Activated naive CD4-positive, alpha-beta T cell treated with anti-CD3 and anti-CD28 coated beads for 36 hours (primary cell): Measurements from ENCODE around the gene UTP11. TPM values are rescaled to one million over a fixed set of nuclear protein-coding genes. Genes with fewer than 3 reads are reported as not detected.
A peak's percentile ranks its signal among the peaks of the same experiment; 100 is the strongest.
"Not testable (repeated sequence)": the region's sequence is repeated elsewhere in the genome, so short reads cannot be mapped to it uniquely, and the experiment has no call there.

Source experiments
- CTCF ChIA-PET: fragments of 350-600 bp; sonication (Branson Sonifier 250); formaldehyde crosslinking; loops from one replicate; lab custom pipeline; 2021; ENCODE audit warnings: antibody characterized with exemption; lab: Charles Lee
- DNase-seq: peaks from one replicate; pipeline ENCODE4 v3.0.0-alpha.2; 2020
- H3K27ac Mint-ChIP-seq: one replicate; pipeline ENCODE4 v1.8.0; 2021; ENCODE audit warnings: mild to moderate bottlenecking, mixed read lengths
- H3K27me3 Mint-ChIP-seq: one replicate; pipeline ENCODE4 v1.8.0; 2021; ENCODE audit warnings: low read depth, mixed read lengths
- H3K36me3 Mint-ChIP-seq: one replicate; pipeline ENCODE4 v1.8.0; 2021; ENCODE audit warnings: low read depth, mixed read lengths
- H3K4me1 Mint-ChIP-seq: one replicate; pipeline ENCODE4 v1.8.0; 2021; ENCODE audit warnings: low read depth, mixed read lengths
- H3K4me3 Mint-ChIP-seq: one replicate; pipeline ENCODE4 v1.8.0; 2021; ENCODE audit warnings: mild to moderate bottlenecking, moderate library complexity, mixed read lengths
- H3K9me3 Mint-ChIP-seq: one replicate; pipeline ENCODE4 v1.8.0; 2021; ENCODE audit warnings: mixed read lengths
- intact Hi-C: fragments of 100-400 bp; cut with micrococcal nuclease; formaldehyde crosslinking; loops from one replicate; pipeline ENCODE4 v1.15.1; 2023
- total RNA-seq, 2 experiments: library from RNA; stranded (reverse); gene quantifications; one replicate each; pipeline ENCODE4 v1.2.3, GENCODE V29; 2021

Gene UTP11, protein sequence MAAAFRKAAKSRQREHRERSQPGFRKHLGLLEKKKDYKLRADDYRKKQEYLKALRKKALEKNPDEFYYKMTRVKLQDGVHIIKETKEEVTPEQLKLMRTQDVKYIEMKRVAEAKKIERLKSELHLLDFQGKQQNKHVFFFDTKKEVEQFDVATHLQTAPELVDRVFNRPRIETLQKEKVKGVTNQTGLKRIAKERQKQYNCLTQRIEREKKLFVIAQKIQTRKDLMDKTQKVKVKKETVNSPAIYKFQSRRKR
- 10 to 100 TPM; 49.7 to 49.8 TPM for total RNA-seq

DNA sequence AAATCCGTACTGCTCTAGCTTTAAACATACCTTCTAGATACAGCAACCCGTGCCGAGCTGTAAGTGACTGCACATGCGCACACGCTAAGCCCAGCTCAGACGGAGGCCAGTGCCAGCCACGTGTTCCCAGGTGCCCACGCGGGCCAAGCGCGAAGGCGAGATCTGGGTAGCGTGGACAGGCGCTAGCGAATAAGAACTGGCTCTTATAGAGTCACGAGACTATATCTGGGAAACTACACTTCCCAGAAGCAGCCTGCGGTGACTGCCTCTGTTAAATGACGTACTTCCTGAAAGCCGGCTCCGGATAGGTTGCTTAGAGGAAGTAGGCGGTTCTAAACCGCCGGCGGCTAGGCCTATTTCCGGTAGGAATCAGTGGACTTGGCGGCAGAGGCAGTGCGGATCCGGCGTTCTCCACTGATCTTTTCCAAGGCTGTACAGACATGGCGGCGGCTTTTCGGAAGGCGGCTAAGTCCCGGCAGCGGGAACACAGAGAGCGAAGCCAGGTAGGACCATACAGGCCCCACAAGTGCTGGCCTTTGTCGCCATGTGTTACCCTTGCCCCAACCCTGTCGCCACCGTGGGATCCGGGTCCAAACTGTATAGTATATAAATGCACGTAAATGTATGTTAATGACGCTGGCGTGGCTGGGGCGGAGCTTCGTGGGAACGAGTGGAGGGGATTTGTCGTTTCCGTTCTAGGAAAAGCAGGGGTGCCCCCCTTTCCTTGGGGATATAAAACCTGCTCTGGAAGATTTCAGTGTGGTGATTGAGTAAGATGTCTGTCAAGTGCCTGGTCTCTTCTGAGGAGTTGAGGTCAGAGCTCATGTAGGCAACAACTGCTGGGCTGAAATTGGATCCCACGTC is at the start of gene UTP11:
UTP11 (plus strand) TSS at position 372 of the 864 bp plus-strand sequence; CDS start at position 441, 69 bp downstream.
- CTCF ChIA-PET: interaction anchor here (1.1 to 7.1 kb wide), 4 partner anchors 9 to 22 kb away, joined by 3 to 57 read pairs (median 10); partner anchors contain the start of gene SF3A3
- peak within 1 kb of the TSS; percentile 98 for H3K4me3 Mint-ChIP-seq
- intact Hi-C loops: loop anchor here (1.0 to 2.0 kb wide), 3 partner anchors 82 to 538 kb away; partner anchors contain the start of genes CDCA8 and ZC3H12A
- H3K36me3 Mint-ChIP-seq: peaks cover 20% of the 10 kb centered on the region
- peak; percentile 96 for DNase-seq
- H3K27ac Mint-ChIP-seq: peak within 1 kb of the TSS; percentile 95
- H3K27me3 Mint-ChIP-seq: no peaks in the 10 kb centered on the region
- peaks cover 55% of the 10 kb centered on the region for H3K4me1 Mint-ChIP-seq
- no peaks in the 10 kb centered on the region for H3K9me3 Mint-ChIP-seq

DNA sequence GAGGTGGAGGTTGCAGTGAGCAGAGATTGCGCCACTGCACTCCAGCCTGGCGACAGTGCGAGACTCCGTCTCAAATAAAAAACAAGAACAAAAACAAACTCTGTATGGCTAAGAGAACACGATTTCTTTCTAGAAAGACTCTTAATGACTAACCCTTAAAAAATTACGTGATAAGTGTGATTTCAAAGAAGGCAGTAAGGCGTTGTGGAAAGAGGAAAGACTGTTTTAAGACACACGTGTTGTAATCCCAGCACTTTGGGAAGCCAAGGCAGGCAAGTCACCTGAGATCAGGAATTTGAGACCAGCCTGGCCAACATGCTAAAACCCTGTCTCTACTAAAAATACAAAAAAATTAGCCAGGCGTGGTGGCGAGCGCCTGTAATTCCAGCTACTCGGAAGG is 48.4 kb upstream of the UTP11 start:
- DNase-seq, H3K4me1 Mint-ChIP-seq, H3K27me3 Mint-ChIP-seq, intact Hi-C loops, CTCF ChIA-PET, H3K27ac Mint-ChIP-seq, H3K9me3 Mint-ChIP-seq, H3K4me3 Mint-ChIP-seq: not testable (repeated sequence)
- peaks cover 43% of the 10 kb centered on the region for H3K36me3 Mint-ChIP-seq

DNA sequence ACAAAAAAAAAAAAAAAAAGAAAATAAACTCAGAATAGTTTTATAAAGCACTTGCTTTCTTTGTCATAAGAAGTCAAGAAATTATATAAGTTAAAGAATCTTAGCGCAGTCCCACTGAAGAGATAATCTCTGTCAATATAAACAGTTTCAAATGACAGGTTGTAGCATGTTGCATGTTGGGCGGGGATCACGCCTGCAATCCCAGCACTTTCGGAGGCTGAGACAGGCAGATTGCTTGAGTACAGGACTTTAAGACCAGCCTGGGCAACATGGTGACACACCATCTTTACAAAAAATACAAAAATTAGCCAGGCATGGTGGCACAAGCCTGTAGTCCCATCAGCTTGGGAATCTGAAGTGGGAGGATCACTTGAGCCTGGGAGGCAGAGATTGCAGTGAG is 47.2 kb upstream of the UTP11 start:
- no peak overlapping the region for H3K4me3 Mint-ChIP-seq
- intact Hi-C loops: no loop called here
- CTCF ChIA-PET: no interaction called here
- peaks cover 42% of the 10 kb centered on the region for H3K36me3 Mint-ChIP-seq
- no peaks in the 10 kb centered on the region for H3K4me1 Mint-ChIP-seq
- no peak overlapping the region for H3K27ac Mint-ChIP-seq
- no peaks in the 10 kb centered on the region for H3K27me3 Mint-ChIP-seq
- H3K9me3 Mint-ChIP-seq: no peaks in the 10 kb centered on the region
- DNase-seq: no peak

DNA sequence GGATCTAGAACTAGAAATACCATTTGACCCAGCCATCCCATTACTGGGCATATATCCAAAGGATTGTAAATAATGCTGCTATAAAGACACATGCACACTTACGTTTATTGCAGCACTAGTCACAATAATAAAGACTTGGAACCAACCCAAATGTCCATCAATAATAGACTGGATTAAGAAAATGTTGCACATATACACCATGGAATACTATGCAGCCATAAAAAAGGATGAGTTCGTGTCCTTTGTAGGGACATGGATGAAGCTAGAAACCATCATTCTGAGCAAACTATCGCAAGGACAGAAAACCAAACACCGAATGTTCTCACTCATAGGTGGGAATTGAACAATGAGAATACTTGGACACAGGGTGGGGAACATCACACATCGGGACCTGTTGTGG is 38.9 kb upstream of the UTP11 start:
- H3K4me3 Mint-ChIP-seq, DNase-seq, H3K27me3 Mint-ChIP-seq, intact Hi-C loops, H3K27ac Mint-ChIP-seq, H3K9me3 Mint-ChIP-seq: not testable (repeated sequence)
- Mint-ChIP-seq H3K4me1 (peaks cover 16% of the 10 kb centered on the region), H3K36me3 (peaks cover 69% of the 10 kb centered on the region)
- CTCF ChIA-PET: interaction anchor here (0.6 kb wide), 1 partner anchor 16 kb away, joined by 3 read pairs; no protein-coding TSS in a partner anchor

DNA sequence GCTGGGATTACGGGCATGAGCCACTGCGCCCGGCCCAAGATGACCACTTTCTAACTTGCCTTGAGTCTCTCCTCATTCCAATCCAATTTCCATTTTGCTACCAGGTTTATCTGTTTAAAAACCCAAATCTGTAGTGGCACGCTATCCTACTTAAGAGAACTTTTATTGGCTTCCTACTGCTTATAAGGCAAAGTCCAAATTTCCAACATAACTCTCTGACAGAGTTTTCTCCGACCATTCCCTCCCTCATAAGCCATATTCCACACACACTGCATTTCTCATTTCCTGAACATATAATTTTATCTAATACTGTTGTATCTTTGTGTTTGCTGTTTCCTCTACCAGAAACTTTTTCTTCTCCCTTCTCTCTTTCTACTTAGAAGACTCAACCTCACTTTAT is 38.0 kb upstream of the UTP11 start:
- no peaks in the 10 kb centered on the region for H3K27me3 Mint-ChIP-seq
- H3K36me3 Mint-ChIP-seq: peaks cover 70% of the 10 kb centered on the region
- intact Hi-C loops: no loop called here
- H3K4me1 Mint-ChIP-seq: peaks cover 16% of the 10 kb centered on the region
- CTCF ChIA-PET: interaction anchor here (0.6 to 1.2 kb wide), 2 partner anchors 14 to 90 kb away, joined by 4 read pairs; no protein-coding TSS in a partner anchor
- no peak for DNase-seq
- no peak overlapping the region for H3K27ac Mint-ChIP-seq
- no peaks in the 10 kb centered on the region for H3K9me3 Mint-ChIP-seq
- H3K4me3 Mint-ChIP-seq: no peak overlapping the region

DNA sequence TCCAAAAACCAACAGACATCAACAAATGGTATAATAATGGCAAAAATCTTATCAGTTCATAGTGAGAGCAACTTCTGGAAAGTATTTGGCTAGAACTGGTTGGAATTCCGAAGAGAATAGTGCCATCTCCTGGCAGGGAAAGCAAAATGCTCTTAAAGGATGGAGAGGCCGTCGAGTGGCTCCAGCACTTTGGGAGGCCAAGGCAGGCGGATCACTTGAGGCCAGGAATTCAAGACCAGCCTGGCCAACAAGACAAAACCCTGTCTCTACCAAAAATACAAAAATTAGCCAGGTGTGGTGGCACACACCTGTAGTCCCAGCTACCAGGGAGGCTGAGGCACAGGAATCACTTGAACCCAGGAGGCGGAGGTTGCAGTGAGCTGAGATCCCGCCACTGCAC is 37.5 kb upstream of the UTP11 start:
- not testable (repeated sequence) for H3K27me3 Mint-ChIP-seq, H3K9me3 Mint-ChIP-seq, H3K4me3 Mint-ChIP-seq, DNase-seq, H3K27ac Mint-ChIP-seq
- CTCF ChIA-PET: interaction anchor here (0.9 to 1.2 kb wide), 2 partner anchors 15 to 37 kb away, joined by 3 to 4 read pairs; no protein-coding TSS in a partner anchor
- intact Hi-C loops: loop anchor here (5.0 kb wide), 1 partner anchor 83 kb away; no protein-coding TSS in a partner anchor
- Mint-ChIP-seq H3K36me3 (peaks cover 74% of the 10 kb centered on the region), H3K4me1 (peaks cover 16% of the 10 kb centered on the region)

DNA sequence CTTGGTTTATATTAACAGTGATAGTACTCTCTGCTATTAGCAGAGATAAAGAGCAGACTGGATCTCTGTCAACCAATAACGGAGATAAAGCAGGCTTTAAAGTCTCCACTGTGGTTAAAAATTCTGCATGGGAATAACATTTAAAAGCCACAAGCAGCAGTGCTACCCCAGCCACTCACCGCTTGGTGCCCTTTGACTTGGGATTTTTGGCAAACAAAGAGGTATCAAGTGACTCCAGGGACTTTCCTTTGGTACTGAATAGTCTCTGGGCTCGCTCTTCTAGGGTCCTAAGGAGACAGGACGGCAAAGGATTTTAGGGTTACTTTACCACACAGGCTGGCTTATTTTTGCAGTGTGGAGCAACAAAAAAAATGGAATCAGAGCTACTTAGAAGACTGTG is 34.0 kb upstream of the UTP11 start:
- H3K36me3 Mint-ChIP-seq: peaks cover 66% of the 10 kb centered on the region
- H3K27ac Mint-ChIP-seq: no peak overlapping the region
- no peaks in the 10 kb centered on the region for H3K27me3 Mint-ChIP-seq
- intact Hi-C loops: loop anchor here (5.0 kb wide), 1 partner anchor 86 kb away; no protein-coding TSS in a partner anchor
- H3K4me3 Mint-ChIP-seq: no peak overlapping the region
- no peak for DNase-seq
- no peaks in the 10 kb centered on the region for H3K9me3 Mint-ChIP-seq
- CTCF ChIA-PET: no interaction called here
- no peaks in the 10 kb centered on the region for H3K4me1 Mint-ChIP-seq

DNA sequence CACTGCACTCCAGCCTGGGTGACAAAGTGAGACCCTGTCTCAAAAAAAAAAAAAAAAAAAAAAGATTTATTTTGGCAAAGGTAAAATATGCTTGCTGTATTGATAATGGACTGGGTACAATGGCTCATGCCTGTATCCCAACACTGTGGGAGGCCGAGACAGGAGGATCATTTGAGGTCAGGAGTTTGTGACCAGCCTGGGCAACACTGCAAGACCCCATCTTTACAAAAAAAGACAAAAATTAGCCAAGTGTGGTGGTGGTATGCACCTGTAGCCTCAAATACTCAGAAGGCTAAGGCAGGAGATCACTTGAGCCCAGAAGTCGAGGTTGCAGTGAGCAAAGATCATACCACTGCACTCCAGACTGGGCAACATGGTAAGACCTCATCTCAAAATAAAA is 29.0 kb upstream of the UTP11 start:
- no peak overlapping the region for H3K27ac Mint-ChIP-seq
- CTCF ChIA-PET: no interaction called here
- peaks cover 52% of the 10 kb centered on the region for H3K36me3 Mint-ChIP-seq
- no peak overlapping the region for H3K4me3 Mint-ChIP-seq
- peaks cover 11% of the 10 kb centered on the region for H3K4me1 Mint-ChIP-seq
- no peaks in the 10 kb centered on the region for H3K9me3 Mint-ChIP-seq
- intact Hi-C loops: no loop called here
- no peaks in the 10 kb centered on the region for H3K27me3 Mint-ChIP-seq
- no peak for DNase-seq

DNA sequence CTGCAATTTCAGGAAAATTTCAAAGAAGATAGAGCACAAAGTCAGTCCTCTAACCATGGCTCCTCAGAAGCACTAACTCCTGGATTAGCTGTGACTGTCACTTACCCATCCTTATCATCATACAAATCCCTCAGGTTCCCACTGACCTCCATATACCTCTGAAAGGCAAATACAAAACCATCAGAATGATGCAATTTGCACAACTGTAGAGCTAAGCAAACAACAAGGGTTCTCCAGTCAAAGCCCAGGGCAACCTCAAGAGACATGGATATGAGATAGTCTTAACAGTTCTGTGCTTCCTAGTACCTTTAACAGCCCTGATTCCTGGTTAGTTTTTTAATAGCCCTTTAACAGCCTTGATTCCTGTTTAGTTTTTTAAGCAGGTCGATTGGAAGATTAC is 24.9 kb upstream of the UTP11 start:
- DNase-seq: no peak
- intact Hi-C loops: loop anchor here (5.0 kb wide), 1 partner anchor 55 kb away; no protein-coding TSS in a partner anchor
- Mint-ChIP-seq H3K36me3 (peaks cover 27% of the 10 kb centered on the region), H3K27ac (no peak overlapping the region), H3K9me3 (no peaks in the 10 kb centered on the region), H3K4me1 (peaks cover 16% of the 10 kb centered on the region), H3K4me3 (no peak overlapping the region), H3K27me3 (no peaks in the 10 kb centered on the region)
- CTCF ChIA-PET: no interaction called here

DNA sequence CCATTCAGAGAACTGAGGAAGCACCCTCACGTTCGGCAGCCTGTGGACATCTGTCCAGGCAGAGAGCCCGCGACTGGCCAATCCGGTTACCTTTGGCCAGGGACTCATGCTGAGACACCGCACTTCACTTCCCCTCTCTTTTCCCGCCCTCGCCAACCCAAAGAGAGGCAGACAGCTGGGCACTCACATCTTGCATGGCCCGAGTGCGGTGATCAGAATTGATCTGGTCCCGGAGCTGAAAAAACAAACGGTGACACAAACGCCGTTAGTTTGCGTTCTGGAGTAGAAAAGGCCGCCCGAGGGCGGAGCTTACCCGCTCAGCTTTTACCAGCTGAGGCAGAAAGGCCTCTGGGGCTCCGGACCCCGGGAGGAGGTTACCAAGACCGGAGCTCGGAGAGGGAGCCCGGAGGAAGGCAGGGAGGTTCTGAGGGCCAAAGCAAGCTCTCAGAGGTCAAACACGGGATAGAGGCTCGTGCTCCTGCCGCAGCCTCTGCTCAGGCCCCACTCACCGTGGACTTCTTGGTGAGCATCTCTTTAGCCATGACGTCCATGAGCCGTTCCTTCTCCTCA is 23.1 kb upstream of the UTP11 start:
- peaks cover 19% of the 10 kb centered on the region for H3K4me1 Mint-ChIP-seq
- DNase-seq: peak; percentile 53
- no peaks in the 10 kb centered on the region for H3K9me3 Mint-ChIP-seq
- H3K4me3 Mint-ChIP-seq: peak overlapping the region; percentile 94
- peaks cover 19% of the 10 kb centered on the region for H3K36me3 Mint-ChIP-seq
- peak overlapping the region; percentile 88 for H3K27ac Mint-ChIP-seq
- intact Hi-C loops: loop anchor here (1.0 to 5.0 kb wide), 2 partner anchors 57 to 130 kb away; partner anchors contain the start of gene MTF1
- no peaks in the 10 kb centered on the region for H3K27me3 Mint-ChIP-seq
- CTCF ChIA-PET: interaction anchor here (0.6 to 3.1 kb wide), 15 partner anchors 9 to 511 kb away, joined by 3 to 23 read pairs (median 4); partner anchors contain the start of gene UTP11

DNA sequence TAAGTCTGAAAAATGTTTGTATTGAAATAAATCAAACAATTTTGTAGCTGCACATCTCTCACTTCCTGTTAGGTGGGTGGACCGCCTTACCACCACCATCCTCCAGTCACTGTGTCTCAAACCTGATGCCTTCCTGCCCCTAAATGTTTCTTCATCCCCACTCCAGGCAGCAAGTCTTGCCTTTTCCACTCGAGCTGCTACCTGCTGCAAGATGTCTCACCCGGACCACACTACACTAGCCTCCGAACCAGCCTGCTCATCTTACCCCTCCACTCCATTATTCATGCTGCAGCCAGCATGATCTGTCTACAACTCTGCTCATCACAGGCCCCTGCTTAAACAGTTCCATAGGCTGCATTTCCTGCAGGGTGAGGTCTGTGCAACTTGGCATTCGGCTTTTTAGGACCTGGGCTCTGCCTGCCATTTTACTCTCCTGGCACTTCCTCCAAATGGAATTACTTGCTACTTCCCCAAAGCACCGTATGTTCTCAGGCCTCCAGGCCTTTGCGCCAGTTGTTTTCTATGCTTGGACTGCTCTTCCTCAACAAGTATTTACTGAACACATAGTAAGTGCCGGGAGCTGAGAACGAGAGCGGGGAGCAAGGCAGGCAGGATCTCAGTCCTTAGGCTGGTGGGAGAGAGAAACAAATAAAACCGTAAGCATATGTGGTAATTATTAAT is 17.5 kb upstream of the UTP11 start:
- CTCF ChIA-PET: interaction anchor here (1.7 kb wide), 1 partner anchor 15 kb away, joined by 13 read pairs; no protein-coding TSS in a partner anchor
- intact Hi-C loops: loop anchor here (10.0 kb wide), 1 partner anchor 520 kb away; the partner anchor contains the start of gene ZC3H12A
- no peak for DNase-seq
- H3K4me3 Mint-ChIP-seq: peak overlapping the region; percentile 66
- H3K9me3 Mint-ChIP-seq: no peaks in the 10 kb centered on the region
- H3K36me3 Mint-ChIP-seq: peaks cover 6% of the 10 kb centered on the region
- no peaks in the 10 kb centered on the region for H3K27me3 Mint-ChIP-seq
- peak overlapping the region; percentile 41 for H3K27ac Mint-ChIP-seq
- H3K4me1 Mint-ChIP-seq: peaks cover 34% of the 10 kb centered on the region
